HEK293 (cell line): ENCODE results near the gene SNN.

Source experiments
- GLI4 ChIP-seq: fragments of 450-650 bp; formaldehyde crosslinking; IDR thresholded peaks from 2 replicates; pipeline ENCODE4 v1.5.1; 2016; ENCODE audit warnings: missing biosample characterization, missing genetic modification characterization
- HOXC10 ChIP-seq: sonication (generic); formaldehyde crosslinking; IDR thresholded peaks from 2 replicates; pipeline ENCODE4 v1.8.1; 2023; ENCODE audit warnings: mild to moderate bottlenecking, missing genetic modification reagents
- WT1 ChIP-seq: fragments of 450-650 bp; formaldehyde crosslinking; IDR thresholded peaks from 2 replicates; pipeline ENCODE4 v1.5.1; 2016; ENCODE audit warnings: missing biosample characterization, missing genetic modification characterization
- YY2 ChIP-seq: fragments of 450-650 bp; formaldehyde crosslinking; IDR thresholded peaks from 2 replicates; pipeline ENCODE4 v1.5.1; 2016; ENCODE audit warnings: missing biosample characterization, missing genetic modification characterization
- ZBTB7A ChIP-seq: fragments of 450-650 bp; formaldehyde crosslinking; IDR thresholded peaks from 2 replicates; pipeline ENCODE4 v1.5.1; 2016; ENCODE audit warnings: low read depth, missing biosample characterization, missing genetic modification characterization
- ZNF24 ChIP-seq: fragments of 450-650 bp; formaldehyde crosslinking; IDR thresholded peaks from 2 replicates; pipeline ENCODE4 v1.5.1; 2016; ENCODE audit warnings: missing biosample characterization, missing genetic modification characterization
- ZNF404 ChIP-seq: fragments of 450-650 bp; formaldehyde crosslinking; IDR thresholded peaks from 2 replicates; pipeline ENCODE4 v1.5.1; 2017; ENCODE audit warnings: missing biosample characterization, missing genetic modification characterization
- ZNF561 ChIP-seq: fragments of 450-650 bp; IDR thresholded peaks from 2 replicates; pipeline ENCODE4 v1.5.1; 2018; ENCODE audit warnings: missing biosample characterization, missing genetic modification characterization, borderline replicate concordance
- TF ChIP-seq, protein P1 (sequence below): fragments of 450-650 bp; formaldehyde crosslinking; IDR thresholded peaks from 2 replicates; pipeline ENCODE4 v1.5.1; 2016; ENCODE audit warnings: missing biosample characterization, missing genetic modification characterization
- TF ChIP-seq, protein P2 (sequence below): fragments of 450-650 bp; formaldehyde crosslinking; IDR thresholded peaks from 2 replicates; pipeline ENCODE4 v1.5.1; 2016; ENCODE audit warnings: missing biosample characterization, missing genetic modification characterization
- TF ChIP-seq, protein P3 (sequence below): fragments of 450-650 bp; formaldehyde crosslinking; IDR thresholded peaks from 2 replicates; pipeline ENCODE4 v1.5.1; 2016; ENCODE audit warnings: missing biosample characterization, missing genetic modification characterization
- TF ChIP-seq, protein P4 (sequence below): fragments of 450-650 bp; formaldehyde crosslinking; IDR thresholded peaks from 2 replicates; pipeline ENCODE4 v1.5.1; 2016; ENCODE audit warnings: missing biosample characterization, missing genetic modification characterization, low read depth
- TF ChIP-seq, protein P5 (sequence below): fragments of 450-650 bp; formaldehyde crosslinking; IDR thresholded peaks from 2 replicates; pipeline ENCODE4 v1.5.1; 2017; ENCODE audit warnings: missing biosample characterization, missing genetic modification characterization
- TF ChIP-seq, protein P6 (sequence below): fragments of 450-650 bp; formaldehyde crosslinking; IDR thresholded peaks from 2 replicates; pipeline ENCODE4 v1.5.1; 2016; ENCODE audit warnings: missing biosample characterization, missing genetic modification characterization

DNA sequence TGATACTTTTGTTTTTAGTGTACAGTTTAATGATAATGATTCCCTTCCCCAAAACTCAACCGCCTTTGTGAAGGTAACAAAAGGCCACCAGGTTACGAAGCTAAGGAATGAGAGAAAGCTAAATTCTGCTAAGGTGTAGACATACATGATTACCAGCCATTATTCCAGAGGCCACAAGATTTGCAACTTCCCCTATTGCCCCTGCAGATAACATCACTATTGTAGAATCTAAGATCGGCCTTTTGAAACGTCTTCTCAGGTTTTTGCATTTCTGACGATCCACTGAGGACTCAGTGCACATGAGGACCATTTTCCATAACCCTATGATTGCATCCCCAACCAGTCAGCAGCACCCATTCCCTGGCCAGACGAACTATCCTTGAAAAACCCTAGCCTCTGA is 33.9 kb upstream of the SNN start:
- no peak for TF ChIP-seq HOXC10 (CRISPR knock-in tag)
- TF ChIP-seq ZBTB7A: no peak
- TF ChIP-seq ZNF24 (tag by site-specific recombination): no peak
- TF ChIP-seq, protein P1, sequence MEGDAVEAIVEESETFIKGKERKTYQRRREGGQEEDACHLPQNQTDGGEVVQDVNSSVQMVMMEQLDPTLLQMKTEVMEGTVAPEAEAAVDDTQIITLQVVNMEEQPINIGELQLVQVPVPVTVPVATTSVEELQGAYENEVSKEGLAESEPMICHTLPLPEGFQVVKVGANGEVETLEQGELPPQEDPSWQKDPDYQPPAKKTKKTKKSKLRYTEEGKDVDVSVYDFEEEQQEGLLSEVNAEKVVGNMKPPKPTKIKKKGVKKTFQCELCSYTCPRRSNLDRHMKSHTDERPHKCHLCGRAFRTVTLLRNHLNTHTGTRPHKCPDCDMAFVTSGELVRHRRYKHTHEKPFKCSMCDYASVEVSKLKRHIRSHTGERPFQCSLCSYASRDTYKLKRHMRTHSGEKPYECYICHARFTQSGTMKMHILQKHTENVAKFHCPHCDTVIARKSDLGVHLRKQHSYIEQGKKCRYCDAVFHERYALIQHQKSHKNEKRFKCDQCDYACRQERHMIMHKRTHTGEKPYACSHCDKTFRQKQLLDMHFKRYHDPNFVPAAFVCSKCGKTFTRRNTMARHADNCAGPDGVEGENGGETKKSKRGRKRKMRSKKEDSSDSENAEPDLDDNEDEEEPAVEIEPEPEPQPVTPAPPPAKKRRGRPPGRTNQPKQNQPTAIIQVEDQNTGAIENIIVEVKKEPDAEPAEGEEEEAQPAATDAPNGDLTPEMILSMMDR (tag by site-specific recombination): no peak
- no peak for TF ChIP-seq WT1 (tag by site-specific recombination)
- TF ChIP-seq, protein P2, sequence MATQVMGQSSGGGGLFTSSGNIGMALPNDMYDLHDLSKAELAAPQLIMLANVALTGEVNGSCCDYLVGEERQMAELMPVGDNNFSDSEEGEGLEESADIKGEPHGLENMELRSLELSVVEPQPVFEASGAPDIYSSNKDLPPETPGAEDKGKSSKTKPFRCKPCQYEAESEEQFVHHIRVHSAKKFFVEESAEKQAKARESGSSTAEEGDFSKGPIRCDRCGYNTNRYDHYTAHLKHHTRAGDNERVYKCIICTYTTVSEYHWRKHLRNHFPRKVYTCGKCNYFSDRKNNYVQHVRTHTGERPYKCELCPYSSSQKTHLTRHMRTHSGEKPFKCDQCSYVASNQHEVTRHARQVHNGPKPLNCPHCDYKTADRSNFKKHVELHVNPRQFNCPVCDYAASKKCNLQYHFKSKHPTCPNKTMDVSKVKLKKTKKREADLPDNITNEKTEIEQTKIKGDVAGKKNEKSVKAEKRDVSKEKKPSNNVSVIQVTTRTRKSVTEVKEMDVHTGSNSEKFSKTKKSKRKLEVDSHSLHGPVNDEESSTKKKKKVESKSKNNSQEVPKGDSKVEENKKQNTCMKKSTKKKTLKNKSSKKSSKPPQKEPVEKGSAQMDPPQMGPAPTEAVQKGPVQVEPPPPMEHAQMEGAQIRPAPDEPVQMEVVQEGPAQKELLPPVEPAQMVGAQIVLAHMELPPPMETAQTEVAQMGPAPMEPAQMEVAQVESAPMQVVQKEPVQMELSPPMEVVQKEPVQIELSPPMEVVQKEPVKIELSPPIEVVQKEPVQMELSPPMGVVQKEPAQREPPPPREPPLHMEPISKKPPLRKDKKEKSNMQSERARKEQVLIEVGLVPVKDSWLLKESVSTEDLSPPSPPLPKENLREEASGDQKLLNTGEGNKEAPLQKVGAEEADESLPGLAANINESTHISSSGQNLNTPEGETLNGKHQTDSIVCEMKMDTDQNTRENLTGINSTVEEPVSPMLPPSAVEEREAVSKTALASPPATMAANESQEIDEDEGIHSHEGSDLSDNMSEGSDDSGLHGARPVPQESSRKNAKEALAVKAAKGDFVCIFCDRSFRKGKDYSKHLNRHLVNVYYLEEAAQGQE (tag by site-specific recombination): no peak
- TF ChIP-seq ZNF561: no peak
- TF ChIP-seq, protein P3, sequence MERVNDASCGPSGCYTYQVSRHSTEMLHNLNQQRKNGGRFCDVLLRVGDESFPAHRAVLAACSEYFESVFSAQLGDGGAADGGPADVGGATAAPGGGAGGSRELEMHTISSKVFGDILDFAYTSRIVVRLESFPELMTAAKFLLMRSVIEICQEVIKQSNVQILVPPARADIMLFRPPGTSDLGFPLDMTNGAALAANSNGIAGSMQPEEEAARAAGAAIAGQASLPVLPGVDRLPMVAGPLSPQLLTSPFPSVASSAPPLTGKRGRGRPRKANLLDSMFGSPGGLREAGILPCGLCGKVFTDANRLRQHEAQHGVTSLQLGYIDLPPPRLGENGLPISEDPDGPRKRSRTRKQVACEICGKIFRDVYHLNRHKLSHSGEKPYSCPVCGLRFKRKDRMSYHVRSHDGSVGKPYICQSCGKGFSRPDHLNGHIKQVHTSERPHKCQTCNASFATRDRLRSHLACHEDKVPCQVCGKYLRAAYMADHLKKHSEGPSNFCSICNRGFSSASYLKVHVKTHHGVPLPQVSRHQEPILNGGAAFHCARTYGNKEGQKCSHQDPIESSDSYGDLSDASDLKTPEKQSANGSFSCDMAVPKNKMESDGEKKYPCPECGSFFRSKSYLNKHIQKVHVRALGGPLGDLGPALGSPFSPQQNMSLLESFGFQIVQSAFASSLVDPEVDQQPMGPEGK (tag by site-specific recombination): no peak
- no peak for TF ChIP-seq ZNF404 (tag by site-specific recombination)
- TF ChIP-seq GLI4 (tag by site-specific recombination): no peak
- no peak for TF ChIP-seq YY2 (tag by site-specific recombination)
- TF ChIP-seq, protein P4, sequence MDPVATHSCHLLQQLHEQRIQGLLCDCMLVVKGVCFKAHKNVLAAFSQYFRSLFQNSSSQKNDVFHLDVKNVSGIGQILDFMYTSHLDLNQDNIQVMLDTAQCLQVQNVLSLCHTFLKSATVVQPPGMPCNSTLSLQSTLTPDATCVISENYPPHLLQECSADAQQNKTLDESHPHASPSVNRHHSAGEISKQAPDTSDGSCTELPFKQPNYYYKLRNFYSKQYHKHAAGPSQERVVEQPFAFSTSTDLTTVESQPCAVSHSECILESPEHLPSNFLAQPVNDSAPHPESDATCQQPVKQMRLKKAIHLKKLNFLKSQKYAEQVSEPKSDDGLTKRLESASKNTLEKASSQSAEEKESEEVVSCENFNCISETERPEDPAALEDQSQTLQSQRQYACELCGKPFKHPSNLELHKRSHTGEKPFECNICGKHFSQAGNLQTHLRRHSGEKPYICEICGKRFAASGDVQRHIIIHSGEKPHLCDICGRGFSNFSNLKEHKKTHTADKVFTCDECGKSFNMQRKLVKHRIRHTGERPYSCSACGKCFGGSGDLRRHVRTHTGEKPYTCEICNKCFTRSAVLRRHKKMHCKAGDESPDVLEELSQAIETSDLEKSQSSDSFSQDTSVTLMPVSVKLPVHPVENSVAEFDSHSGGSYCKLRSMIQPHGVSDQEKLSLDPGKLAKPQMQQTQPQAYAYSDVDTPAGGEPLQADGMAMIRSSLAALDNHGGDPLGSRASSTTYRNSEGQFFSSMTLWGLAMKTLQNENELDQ (tag by site-specific recombination): no peak
- TF ChIP-seq, protein P5, sequence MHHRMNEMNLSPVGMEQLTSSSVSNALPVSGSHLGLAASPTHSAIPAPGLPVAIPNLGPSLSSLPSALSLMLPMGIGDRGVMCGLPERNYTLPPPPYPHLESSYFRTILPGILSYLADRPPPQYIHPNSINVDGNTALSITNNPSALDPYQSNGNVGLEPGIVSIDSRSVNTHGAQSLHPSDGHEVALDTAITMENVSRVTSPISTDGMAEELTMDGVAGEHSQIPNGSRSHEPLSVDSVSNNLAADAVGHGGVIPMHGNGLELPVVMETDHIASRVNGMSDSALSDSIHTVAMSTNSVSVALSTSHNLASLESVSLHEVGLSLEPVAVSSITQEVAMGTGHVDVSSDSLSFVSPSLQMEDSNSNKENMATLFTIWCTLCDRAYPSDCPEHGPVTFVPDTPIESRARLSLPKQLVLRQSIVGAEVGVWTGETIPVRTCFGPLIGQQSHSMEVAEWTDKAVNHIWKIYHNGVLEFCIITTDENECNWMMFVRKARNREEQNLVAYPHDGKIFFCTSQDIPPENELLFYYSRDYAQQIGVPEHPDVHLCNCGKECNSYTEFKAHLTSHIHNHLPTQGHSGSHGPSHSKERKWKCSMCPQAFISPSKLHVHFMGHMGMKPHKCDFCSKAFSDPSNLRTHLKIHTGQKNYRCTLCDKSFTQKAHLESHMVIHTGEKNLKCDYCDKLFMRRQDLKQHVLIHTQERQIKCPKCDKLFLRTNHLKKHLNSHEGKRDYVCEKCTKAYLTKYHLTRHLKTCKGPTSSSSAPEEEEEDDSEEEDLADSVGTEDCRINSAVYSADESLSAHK (tag by site-specific recombination): no peak
- TF ChIP-seq, protein P6, sequence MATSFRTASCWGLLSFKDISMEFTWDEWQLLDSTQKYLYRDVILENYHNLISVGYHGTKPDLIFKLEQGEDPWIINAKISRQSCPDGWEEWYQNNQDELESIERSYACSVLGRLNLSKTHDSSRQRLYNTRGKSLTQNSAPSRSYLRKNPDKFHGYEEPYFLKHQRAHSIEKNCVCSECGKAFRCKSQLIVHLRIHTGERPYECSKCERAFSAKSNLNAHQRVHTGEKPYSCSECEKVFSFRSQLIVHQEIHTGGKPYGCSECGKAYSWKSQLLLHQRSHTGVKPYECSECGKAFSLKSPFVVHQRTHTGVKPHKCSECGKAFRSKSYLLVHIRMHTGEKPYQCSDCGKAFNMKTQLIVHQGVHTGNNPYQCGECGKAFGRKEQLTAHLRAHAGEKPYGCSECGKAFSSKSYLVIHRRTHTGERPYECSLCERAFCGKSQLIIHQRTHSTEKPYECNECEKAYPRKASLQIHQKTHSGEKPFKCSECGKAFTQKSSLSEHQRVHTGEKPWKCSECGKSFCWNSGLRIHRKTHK (tag by site-specific recombination): no peak
